KG1 (cell line): ENCODE results near the gene RFESD.

Experiments
- DNase-seq: peaks from one replicate; lab custom pipeline; 2025; lab: John Stamatoyannopoulos, UW

RFESD gene

GRCh38 chr5:95646569-95647431, at the start of gene RFESD:
Gene RFESD (plus strand): TSS chr5:95646777. CDS start chr5:95652272, 5,495 bp downstream.
- peak; percentile 57 for DNase-seq

GRCh38 chr5:95599252-95599651, 47.3 kb upstream of the RFESD start:
- no peak for DNase-seq

DNA sequence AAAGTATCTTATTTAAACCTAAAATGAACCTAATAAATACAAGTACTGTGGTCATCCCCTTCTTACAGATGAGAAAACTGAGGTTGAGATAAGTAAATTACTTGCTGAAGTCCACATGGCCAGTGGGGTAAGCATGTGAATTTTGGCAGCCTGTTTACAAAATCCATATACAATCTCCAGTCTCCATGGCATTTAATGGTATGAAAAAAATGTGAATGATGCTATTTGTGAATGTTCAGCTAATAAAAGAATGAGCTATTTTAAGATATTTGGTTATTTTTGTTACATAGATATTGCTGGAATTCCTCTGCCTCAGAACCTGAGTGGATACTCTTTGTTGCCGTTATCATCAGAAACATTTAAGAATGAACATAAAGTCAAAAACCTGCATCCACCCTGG, 46.0 kb upstream of the RFESD start:
- DNase-seq = no peak

DNA sequence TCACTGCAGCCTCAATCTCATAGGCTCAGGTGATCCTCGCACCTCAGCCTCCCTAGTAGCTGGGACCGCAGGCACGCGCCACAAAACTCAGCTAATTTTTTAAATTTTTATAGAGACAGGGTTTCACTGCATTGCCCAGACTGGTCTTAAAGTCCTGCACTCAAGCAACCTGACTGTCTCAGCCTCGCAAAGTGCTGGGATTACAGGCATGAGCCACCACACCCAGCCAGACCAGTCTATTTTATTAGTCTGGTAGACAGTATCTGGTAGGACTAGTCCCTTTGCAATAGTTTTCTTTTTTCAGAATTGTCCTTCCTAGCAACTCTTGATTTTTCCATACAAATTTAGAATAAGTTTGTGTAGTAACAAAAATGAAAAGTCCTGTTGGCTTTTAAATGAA, 40.8 kb upstream of the RFESD start:
- no peak for DNase-seq

GRCh38 chr5:95606419-95606818, 40.2 kb upstream of the RFESD start:
- no peak for DNase-seq

- no peak for DNase-seq
Measured at GRCh38 chr5:95609711-95610110, 36.9 kb upstream of the RFESD start.

DNA sequence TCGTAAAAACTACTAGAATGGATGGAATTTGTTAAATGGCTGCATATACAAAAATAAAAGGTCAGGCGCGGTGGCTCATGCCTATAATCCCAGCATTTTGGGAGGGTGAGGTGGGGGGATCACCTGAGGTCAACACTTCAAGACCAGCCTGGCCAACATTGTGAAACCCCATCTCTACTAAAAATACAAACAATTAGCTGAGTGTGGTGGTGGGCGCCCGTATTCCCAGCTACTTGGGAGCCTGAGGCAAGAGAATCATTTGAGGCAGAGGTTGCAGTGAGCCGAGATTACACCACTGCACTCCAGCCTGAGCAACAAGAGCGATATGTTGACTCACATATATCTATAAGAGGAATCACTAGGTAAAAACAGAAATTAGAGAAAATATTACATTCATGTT, 36.0 kb upstream of the RFESD start:
- DNase-seq = no peak

DNA sequence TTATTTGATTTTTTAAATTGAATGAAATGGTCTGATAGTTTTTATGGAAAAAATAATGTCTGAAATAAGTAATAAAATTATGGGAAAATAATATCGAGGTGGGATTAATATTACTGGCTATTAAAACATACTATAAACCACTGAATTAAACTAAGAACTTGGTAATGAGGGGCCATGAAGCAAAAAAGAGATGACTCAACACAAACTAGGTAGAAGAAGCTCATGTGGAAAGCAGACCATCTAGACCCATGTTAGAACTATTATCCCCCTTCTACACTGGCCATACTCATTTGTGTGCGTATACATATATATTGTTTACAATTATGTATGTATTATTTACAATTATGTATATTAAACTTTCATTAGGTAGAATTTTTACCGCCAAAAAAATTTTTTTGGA, 35.2 kb upstream of the RFESD start:
- DNase-seq = no peak

GRCh38 chr5:95613514-95613913, 33.1 kb upstream of the RFESD start:
- no peak for DNase-seq

GRCh38 chr5:95615164-95615467, 31.5 kb upstream of the RFESD start:
- DNase-seq = no peak

DNA sequence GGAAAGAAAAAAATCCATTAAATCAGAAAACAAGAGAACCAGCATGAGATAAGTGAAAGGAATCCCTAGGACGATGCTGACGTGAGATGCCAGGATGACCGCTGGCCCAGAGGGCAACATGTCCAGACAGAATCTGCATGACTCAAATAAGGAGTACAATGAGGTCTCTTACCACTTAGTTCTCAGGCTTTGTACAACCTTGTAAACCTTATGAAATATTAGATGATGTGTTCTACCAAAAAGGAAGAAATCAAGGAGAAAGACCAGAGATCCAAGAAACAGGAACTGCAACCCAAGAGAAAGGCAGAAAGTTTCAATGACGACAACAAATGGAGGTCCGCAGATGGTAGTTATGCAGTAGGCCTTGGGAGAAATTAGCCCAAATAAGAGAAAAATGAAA, 29.5 kb upstream of the RFESD start:
- no peak for DNase-seq

GRCh38 chr5:95619096-95619495, 27.5 kb upstream of the RFESD start:
- DNase-seq = no peak

GRCh38 chr5:95619514-95620029, 27.0 kb upstream of the RFESD start:
- no peak for DNase-seq

GRCh38 chr5:95620030-95620869, 26.3 kb upstream of the RFESD start, which contains the start of gene GPR150:
Gene GPR150 (plus strand): TSS chr5:95620087. CDS start chr5:95620276, 189 bp downstream.
- peak; percentile 5 for DNase-seq

- no peak for DNase-seq
Measured at GRCh38 chr5:95620870-95621838, 25.4 kb upstream of the RFESD start.

- no peak for DNase-seq
Measured at GRCh38 chr5:95621839-95622629, 24.5 kb upstream of the RFESD start.

DNA sequence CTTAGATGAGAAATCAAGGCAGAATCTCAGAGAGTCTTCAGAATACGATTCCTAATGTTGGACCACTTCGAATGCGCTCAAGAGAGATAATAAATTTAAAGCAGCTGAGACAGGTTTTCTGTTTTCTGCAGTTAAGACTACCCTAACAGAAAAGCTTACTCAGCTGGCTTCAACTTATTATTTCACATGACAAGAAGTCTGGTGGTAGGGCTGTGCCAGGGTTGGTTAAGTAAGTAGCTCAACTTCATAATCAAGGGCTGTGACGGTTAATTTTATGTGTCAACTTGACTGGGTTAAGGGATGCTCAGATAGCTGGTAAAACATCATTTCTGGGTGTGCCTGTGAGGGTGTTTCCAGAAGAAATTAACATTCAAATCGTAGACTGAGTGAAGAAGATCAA, 22.9 kb upstream of the RFESD start:
- no peak for DNase-seq

DNA sequence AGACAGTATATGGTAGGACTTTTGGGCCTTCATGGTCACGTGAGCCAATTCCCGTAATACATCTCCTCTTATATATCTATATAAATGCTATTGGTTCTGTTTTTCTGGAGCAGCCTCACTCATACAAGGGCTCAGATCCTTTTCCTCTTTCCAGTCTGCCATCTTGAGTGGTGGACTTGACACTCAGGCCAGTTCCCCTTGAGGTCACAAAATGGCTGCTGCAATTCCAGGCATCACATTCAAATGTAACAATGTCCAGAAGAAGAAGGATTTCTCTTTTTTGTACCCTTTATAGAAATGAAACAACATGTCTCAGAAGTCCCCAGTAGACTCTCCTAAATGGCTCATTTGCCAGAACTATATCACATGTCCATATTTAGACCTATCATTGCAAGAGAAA, 22.2 kb upstream of the RFESD start:
- DNase-seq = no peak

DNA sequence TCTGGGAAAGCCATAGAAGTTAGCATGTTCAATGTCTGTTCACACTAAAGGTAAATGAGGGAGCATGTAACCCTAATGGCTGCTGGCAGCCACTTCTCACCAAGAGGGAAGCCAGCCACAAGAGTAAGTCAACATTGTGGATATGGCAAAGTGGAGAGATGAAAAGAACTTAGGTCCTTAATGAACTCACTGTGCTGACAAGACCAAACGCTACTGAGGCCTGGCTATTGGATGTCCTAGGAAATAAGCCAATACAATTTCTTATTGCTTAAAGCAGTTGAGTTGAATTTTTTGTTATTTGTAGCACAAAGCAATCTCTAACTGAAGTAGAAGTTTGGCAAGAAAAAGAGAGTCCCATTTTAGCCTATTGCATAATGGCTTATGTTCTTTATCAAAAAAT, 19.9 kb upstream of the RFESD start:
- DNase-seq = no peak

GRCh38 chr5:95627971-95628810, 18.4 kb upstream of the RFESD start:
- DNase-seq = no peak
